ENCODE data around the gene PRRT1.
"Not testable (repeated sequence)": the region's sequence is repeated elsewhere in the genome, so short reads cannot be mapped to it uniquely, and the experiment has no call there.

The PRRT1 gene

GRCh38 chr6:32151181-32151862 lies 417 bp downstream of the PRRT1 start:
- DNase-seq (ENCODE audit: low read depth in 2 of 2) = no peak

GRCh38 chr6:32149932-32150870 lies 1.5 kb downstream of the PRRT1 start:
- no peak for DNase-seq (ENCODE audit: low read depth in 2 of 2)

- no peak for DNase-seq (ENCODE audit: low read depth in 2 of 2)
Observed at GRCh38 chr6:32149092-32149755, 2.5 kb downstream of the PRRT1 start.

GRCh38 chr6:32148289-32149091 lies 3.2 kb downstream of the PRRT1 start:
- peak; percentile 37 to 50 for DNase-seq (ENCODE audit: low read depth in 2 of 2)

GRCh38 chr6:32147401-32148132 lies 4.2 kb downstream of the PRRT1 start:
- DNase-seq (ENCODE audit: low read depth in 2 of 2) = no peak

- no peak for DNase-seq (ENCODE audit: low read depth in 2 of 2)
Observed at GRCh38 chr6:32146687-32147086, 5.1 kb downstream of the PRRT1 start.

GRCh38 chr6:32146287-32146686 lies 5.5 kb downstream of the PRRT1 start:
- DNase-seq (ENCODE audit: low read depth in 2 of 2) = no peak

GRCh38 chr6:32144238-32144637 lies 7.5 kb downstream of the PRRT1 start:
- DNase-seq (ENCODE audit: low read depth in 2 of 2) = not testable (repeated sequence)

- no peak for DNase-seq (ENCODE audit: low read depth in 2 of 2)
Observed at GRCh38 chr6:32140420-32141046, 11.2 kb downstream of the PRRT1 start.

- no peak for DNase-seq (ENCODE audit: low read depth in 2 of 2)
Observed at GRCh38 chr6:32139590-32139989, 12.1 kb downstream of the PRRT1 start.

GRCh38 chr6:32137454-32137853 lies 14.3 kb downstream of the PRRT1 start:
- DNase-seq (ENCODE audit: low read depth in 2 of 2) = no peak

- DNase-seq (ENCODE audit: low read depth in 2 of 2) = no peak
Observed at GRCh38 chr6:32133786-32134185, 18.0 kb downstream of the PRRT1 start.

- DNase-seq (ENCODE audit: low read depth in 2 of 2) = no peak
Observed at GRCh38 chr6:32132110-32132509, 19.6 kb downstream of the PRRT1 start.

GRCh38 chr6:32131439-32131948 lies 20.2 kb downstream of the PRRT1 start:
- no peak for DNase-seq (ENCODE audit: low read depth in 2 of 2)

GRCh38 chr6:32129297-32130088 lies 22.2 kb downstream of the PRRT1 start:
- no peak for DNase-seq (ENCODE audit: low read depth in 2 of 2)

GRCh38 chr6:32128751-32129296 lies 22.9 kb downstream of the PRRT1 start:
- no peak for DNase-seq (ENCODE audit: low read depth in 2 of 2)

GRCh38 chr6:32127717-32128592 lies 23.8 kb downstream of the PRRT1 start, which contains the start of gene ATF6B:
ATF6B (minus strand) TSS chr6:32128246; CDS start chr6:32128207, 39 bp downstream.
- peak; percentile 90 to 96 for DNase-seq (ENCODE audit: low read depth in 2 of 2)

- DNase-seq (ENCODE audit: low read depth in 2 of 2) = no peak
Observed at GRCh38 chr6:32127409-32127716, 24.4 kb downstream of the PRRT1 start.
